DMS79 treated with DMSO at 0.1 percent for 48 hours (cell line): ENCODE data around the gene CARD19.
"Not testable (repeated sequence)": the region's sequence is repeated elsewhere in the genome, so short reads cannot be mapped to it uniquely, and the experiment has no call there.

Experiments used
- DNase-seq: peaks from one replicate; lab custom pipeline; 2025; lab: John Stamatoyannopoulos, UW

The CARD19 gene

DNA sequence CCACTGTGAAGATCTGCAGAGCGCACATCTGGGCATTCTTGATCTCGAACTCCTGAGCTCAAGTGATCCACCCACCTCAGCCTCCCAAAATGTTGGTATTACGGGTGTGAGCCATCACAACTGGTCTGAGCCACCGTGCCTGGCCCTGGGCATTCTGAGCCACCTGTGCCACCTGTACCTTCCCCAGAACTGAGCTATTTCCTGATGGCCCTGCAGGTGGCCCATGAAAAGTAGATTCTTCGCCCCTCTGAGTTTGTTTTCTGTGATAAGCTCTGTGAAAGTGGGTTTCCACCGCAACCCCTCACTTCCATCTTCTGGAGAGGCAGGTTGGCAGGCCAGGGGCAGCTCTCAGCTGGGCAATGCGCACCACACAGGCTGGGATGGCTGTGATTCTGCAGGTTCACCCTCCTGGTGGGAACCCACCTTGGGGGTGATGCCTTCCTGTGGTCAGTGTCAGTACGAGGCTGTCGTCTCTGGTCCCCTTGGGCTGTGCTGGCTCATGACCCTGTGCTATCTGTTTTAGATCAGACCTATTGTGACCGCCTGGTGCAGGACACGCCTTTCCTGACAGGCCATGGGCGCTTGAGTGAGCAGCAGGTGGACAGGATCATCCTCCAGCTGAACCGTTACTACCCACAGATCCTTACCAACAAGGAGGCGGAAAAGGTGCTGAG is 11.3 kb downstream of the CARD19 start:
- no peak for DNase-seq

- DNase-seq: no peak
Observed at GRCh38 chr9:93107825-93108161, 11.8 kb downstream of the CARD19 start.

DNA sequence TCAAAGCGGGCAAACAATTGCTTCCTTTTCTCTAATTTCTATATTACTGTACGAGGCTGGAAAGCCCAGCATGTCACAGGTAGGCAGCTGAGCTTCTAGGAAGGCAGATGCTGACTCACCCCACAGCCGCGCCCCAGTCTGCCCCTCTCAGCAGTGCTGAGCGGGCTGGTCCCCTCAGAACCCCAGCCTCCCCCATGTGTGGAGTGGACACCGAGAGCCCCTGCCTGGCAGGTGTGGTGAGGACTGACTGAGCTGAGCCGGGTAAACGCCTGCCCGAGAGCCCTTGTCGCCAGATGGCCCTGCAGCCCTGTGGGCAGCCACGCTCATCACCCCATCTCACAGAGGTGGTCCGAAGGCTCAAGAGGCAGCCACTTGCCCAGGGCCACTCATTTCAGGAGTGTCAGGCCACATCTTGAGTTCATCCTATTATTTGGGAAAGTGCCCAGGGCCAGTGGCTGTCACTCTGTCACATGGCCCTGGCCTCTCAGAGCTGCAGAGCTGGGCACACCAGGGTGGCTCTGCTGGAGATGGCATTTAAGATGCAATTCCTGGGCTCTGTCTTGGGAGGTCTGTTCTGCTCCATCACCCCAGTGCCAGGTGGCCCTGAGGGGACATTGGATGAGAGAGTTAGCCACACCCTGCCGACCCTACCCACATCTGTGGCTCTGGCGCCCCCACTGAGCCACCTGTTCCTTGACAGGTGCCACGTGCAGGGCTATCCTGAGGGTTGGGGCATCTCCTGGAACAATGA is 12.4 kb downstream of the CARD19 start:
- DNase-seq: no peak

- DNase-seq: no peak
Observed at GRCh38 chr9:93110311-93110855, 14.4 kb downstream of the CARD19 start.

DNA sequence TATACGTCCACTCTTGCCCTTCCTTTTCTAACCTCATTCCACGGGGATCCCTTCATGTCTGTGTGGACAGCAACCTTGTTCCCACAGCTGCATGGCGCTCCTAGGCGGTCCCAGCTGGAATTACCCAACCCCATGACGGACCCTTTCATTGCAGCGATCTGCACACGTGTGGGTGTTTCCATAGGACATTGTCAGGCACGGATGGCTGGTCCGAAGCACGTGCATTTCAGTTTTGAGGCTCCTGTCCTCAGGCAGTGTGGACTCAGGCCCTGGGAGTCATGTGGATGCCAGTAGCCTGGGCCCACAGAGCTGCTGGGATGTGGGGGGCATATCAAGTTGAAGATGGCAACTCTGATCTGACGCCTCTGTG is 15.0 kb downstream of the CARD19 start:
- DNase-seq: no peak

DNA sequence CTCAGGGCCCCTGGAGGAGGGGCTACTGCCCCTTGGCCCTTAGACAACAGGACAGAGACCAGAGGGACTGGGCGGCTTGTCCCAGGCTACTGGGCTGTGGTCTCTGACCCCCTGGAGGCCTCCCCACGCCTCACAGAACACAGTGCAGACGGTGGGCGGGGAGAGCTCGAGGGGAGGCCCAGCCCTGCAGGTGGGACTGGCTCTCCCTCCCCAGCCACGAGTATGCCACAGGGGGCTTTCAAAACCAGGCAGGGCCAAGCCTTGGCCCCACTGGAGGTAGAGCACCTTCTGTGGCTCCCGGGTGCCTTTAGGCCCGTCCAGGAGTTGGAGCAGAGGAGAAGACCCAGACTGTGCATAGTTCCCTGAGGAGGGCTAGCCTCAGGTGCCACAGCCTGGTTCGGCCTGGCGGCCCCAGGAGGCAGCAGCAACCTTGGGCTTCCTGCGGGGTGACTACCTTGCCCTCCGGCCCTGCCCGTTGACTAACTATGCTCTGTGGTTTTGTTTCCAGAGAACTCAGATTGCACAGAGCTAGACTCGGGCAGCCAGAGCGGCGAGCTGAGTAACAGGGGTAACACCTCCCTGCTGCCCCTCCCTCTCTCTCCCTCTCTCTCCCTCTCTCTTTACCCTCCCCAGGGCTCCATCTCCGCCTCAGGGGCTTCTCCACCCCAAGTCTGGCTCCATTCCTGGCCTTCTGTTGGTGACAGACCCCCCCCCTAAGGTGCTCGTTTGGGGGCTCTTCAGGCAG is 15.5 kb downstream of the CARD19 start:
- no peak for DNase-seq

DNA sequence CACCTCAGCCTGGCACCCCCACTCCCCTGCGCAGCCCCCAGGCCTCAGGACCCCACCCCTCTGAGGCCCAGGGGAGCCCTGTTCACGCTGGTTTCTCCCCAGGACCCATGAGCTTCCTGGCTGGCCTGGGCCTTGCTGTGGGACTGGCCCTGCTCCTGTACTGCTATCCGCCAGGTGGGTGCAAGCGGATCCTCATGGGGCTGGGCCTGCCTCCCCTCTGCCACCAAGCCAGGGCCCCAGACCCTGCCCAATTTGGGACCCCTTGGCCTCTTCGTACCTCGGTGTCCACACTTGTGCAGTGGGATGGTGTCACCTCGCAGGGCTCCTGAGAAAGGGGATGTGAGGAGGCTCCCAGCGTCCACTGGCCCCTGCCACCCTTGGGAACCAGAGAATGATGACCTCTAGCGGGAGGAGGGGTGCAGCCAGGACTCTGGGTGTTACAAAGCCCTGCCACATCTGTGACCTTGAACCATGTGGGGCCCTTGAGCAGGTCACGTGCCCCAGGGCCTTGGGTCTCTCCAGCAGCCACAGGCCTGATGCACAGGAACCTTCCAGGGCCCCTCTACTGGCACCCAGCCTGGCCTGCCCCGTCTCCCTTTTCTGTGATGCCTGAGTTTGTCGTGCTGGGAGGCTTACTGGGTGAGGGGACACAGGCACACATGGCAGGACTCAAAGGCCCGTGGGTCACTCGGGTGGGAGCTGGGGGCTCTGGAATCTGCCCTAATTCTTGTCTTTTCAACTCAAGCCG is 16.3 kb downstream of the CARD19 start:
- no peak for DNase-seq

- no peak for DNase-seq
Observed at GRCh38 chr9:93112864-93113389, 16.9 kb downstream of the CARD19 start.

DNA sequence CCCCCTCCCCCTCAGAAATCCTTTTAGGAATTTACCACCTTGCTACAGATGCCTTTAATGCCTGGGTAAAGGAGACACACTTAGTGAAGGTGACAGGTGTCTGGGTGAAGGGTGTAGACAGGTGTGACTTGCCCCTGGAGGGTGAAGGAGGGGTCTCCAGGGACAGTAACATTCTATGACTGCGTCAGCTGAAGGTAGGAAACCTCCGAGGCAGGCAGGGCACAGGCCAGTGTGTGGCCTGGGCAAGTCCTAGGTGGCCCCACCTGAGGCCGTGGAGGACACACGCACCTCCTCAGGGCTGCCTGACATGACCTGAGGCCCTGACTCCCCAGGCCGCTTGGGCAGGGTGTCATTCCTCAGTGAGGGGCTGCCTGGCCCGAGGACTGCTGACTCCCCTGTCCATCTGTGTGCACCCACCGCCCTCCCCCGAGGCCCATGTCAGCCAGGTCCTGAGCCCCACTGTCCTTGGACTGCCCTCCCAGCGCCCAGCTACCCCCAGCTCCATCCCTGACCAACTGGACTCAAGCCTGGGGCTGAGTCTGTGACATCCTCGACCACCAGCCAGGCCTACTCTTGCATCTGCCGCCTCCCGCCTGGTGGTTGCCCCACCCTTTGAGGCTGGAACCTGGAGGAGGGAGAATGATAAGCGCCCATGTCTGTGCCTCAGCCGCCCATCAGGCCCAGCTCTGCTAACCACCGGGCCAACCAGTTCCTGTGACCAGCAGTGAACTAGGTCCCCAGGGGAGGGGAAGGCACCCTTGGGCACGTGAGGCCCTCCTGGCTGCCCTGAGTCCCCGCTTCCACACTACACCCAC is 18.4 kb downstream of the CARD19 start:
- no peak for DNase-seq

- DNase-seq: no peak
Observed at GRCh38 chr9:93114984-93115335, 18.9 kb downstream of the CARD19 start.

DNA sequence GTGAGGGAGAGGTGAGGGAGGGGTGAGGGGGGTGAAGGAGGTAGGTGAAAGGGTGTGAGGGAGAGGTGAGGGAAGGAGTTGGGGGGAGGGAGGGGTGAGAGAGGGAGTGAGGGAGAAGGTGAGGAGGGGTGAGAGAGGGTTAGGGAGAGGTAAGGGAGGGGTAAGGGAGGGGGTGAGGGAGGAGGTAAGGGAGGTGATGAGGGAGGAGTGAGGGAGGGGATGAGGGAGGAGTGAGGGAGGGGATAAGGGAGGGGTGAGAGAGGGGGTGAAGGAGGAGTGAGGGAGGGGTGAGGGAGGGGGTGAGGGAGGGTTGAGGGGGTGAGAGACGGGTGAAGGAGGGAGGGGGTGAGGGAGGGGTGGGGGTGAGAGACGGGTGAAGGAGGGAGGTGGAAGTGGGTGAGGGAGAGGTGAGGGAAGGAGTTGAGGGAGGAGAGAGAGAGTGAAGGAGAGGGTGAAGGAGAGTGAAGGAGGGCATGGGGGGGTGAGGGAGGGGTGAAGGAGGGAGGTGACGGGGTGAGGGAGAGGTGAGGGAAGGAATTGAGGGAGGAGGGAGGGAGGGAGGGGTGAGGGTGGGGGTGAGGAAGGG is 19.6 kb downstream of the CARD19 start:
- no peak for DNase-seq

GRCh38 chr9:93116072-93116961 is 20.3 kb downstream of the CARD19 start:
- no peak for DNase-seq

DNA sequence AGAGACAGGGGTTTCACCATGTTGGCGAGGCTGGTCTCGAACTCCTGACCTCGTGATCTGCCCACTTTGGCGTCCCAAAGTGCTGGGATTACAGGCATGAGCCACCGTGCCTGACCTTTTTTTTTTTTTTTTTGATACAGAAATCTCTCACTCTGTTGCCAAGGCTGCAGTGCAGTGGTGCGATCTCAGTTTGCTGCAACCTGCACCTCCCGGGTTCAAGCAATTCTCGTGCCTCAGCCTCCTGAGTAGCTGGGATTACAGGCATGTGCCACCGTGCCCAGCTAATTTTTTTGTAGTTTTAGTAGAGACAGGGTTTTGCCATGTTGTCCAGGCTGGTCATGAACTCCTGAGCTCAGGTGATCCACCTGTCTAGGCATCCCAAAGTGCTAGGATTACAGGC is 21.5 kb downstream of the CARD19 start:
- not testable (repeated sequence) for DNase-seq

- DNase-seq: no peak
Observed at GRCh38 chr9:93117924-93118862, 22.2 kb downstream of the CARD19 start.

GRCh38 chr9:93118863-93119702 is 23.1 kb downstream of the CARD19 start:
- DNase-seq: no peak

GRCh38 chr9:93119703-93119952 is 23.6 kb downstream of the CARD19 start:
- no peak for DNase-seq

GRCh38 chr9:93119953-93120845 is 24.2 kb downstream of the CARD19 start:
- DNase-seq: no peak
